ENCODE measurements around the gene DGKG.

Gene DGKG

GRCh38 chr3:186173224-186173815, 188.7 kb downstream of the DGKG start:
- TF ChIP-seq GATA1 (IDR thresholded peaks at IDR 0.05; ENCODE audit: low read depth, low read length) (no peak), POLR2A (IDR thresholded peaks at IDR 0.05; ENCODE audit: low read length) (no peak)
- DNase-seq = no peak

- no peak for TF ChIP-seq GATA1 (IDR thresholded peaks at IDR 0.05; ENCODE audit: low read depth, low read length)
- TF ChIP-seq POLR2A (IDR thresholded peaks at IDR 0.05; ENCODE audit: low read length) = no peak
- DNase-seq = no peak
These were observed 189.7 kb downstream of the DGKG start for GRCh38 chr3:186172353-186172752.

- no peak for DNase-seq
- TF ChIP-seq GATA1 (IDR thresholded peaks at IDR 0.05; ENCODE audit: low read depth, low read length) (no peak), POLR2A (IDR thresholded peaks at IDR 0.05; ENCODE audit: low read length) (no peak)
These were observed 190.5 kb downstream of the DGKG start for GRCh38 chr3:186171521-186171920.

GRCh38 chr3:186170516-186170915, 191.5 kb downstream of the DGKG start:
- no peak for DNase-seq
- TF ChIP-seq GATA1 (IDR thresholded peaks at IDR 0.05; ENCODE audit: low read depth, low read length) = no peak
- TF ChIP-seq POLR2A (IDR thresholded peaks at IDR 0.05; ENCODE audit: low read length) = no peak

GRCh38 chr3:186169379-186169778, 192.7 kb downstream of the DGKG start:
- no peak for DNase-seq
- TF ChIP-seq POLR2A (IDR thresholded peaks at IDR 0.05; ENCODE audit: low read length) = no peak
- no peak for TF ChIP-seq GATA1 (IDR thresholded peaks at IDR 0.05; ENCODE audit: low read depth, low read length)

GRCh38 chr3:186168976-186169375, 193.1 kb downstream of the DGKG start:
- no peak for TF ChIP-seq POLR2A (IDR thresholded peaks at IDR 0.05; ENCODE audit: low read length)
- TF ChIP-seq GATA1 (IDR thresholded peaks at IDR 0.05; ENCODE audit: low read depth, low read length) = no peak
- no peak for DNase-seq

GRCh38 chr3:186167646-186168395, 194.2 kb downstream of the DGKG start:
- TF ChIP-seq POLR2A (IDR thresholded peaks at IDR 0.05; ENCODE audit: low read length) = no peak
- no peak for TF ChIP-seq GATA1 (IDR thresholded peaks at IDR 0.05; ENCODE audit: low read depth, low read length)
- no peak for DNase-seq

- no peak for DNase-seq
- TF ChIP-seq GATA1 (IDR thresholded peaks at IDR 0.05; ENCODE audit: low read depth, low read length) (no peak), POLR2A (IDR thresholded peaks at IDR 0.05; ENCODE audit: low read length) (no peak)
These were observed 195.3 kb downstream of the DGKG start for GRCh38 chr3:186166491-186167288.

- TF ChIP-seq POLR2A (IDR thresholded peaks at IDR 0.05; ENCODE audit: low read length) (no peak), GATA1 (IDR thresholded peaks at IDR 0.05; ENCODE audit: low read depth, low read length) (no peak)
- DNase-seq = no peak
These were observed 196.0 kb downstream of the DGKG start for GRCh38 chr3:186166036-186166435.

- TF ChIP-seq POLR2A (IDR thresholded peaks at IDR 0.05; ENCODE audit: low read length) = no peak
- no peak for TF ChIP-seq GATA1 (IDR thresholded peaks at IDR 0.05; ENCODE audit: low read depth, low read length)
- DNase-seq = no peak
These were observed 196.7 kb downstream of the DGKG start for GRCh38 chr3:186165331-186165730.

GRCh38 chr3:186164696-186165095, 197.3 kb downstream of the DGKG start:
- no peak for DNase-seq

GRCh38 chr3:186162221-186162620, 199.8 kb downstream of the DGKG start:
- DNase-seq = no peak
- TF ChIP-seq GATA1 (IDR thresholded peaks at IDR 0.05; ENCODE audit: low read depth, low read length) (no peak), POLR2A (IDR thresholded peaks at IDR 0.05; ENCODE audit: low read length) (no peak)

More at GRCh38 chr3:186164696-186165095, 197.3 kb downstream of the DGKG start:
- TF ChIP-seq GATA1 (IDR thresholded peaks at IDR 0.05; ENCODE audit: low read depth, low read length) (no peak), POLR2A (IDR thresholded peaks at IDR 0.05; ENCODE audit: low read length) (no peak)

- no peak for TF ChIP-seq POLR2A (IDR thresholded peaks at IDR 0.05; ENCODE audit: low read length)
- no peak for DNase-seq
These were observed 201.3 kb downstream of the DGKG start for GRCh38 chr3:186160691-186161243.

GRCh38 chr3:186154641-186155040, 207.4 kb downstream of the DGKG start:
- TF ChIP-seq POLR2A (IDR thresholded peaks at IDR 0.05; ENCODE audit: low read length) (no peak), GATA1 (IDR thresholded peaks at IDR 0.05; ENCODE audit: low read depth, low read length) (no peak)

More at GRCh38 chr3:186154641-186155040, 207.4 kb downstream of the DGKG start:
- DNase-seq = no peak
